Aortic smooth muscle cell (primary cell): ENCODE measurements around the gene RSRC2. TPM values are rescaled to one million over a fixed set of nuclear protein-coding genes. Genes with fewer than 3 reads are reported as not detected.

Source experiments
- total RNA-seq: library from RNA; depleted of rRNA; stranded (reverse); fragments of >200 nt; gene quantifications from 2 replicates; pipeline ENCODE4 v1.2.3, GENCODE V29; 2014

RSRC2 gene
- 49.8 and 58.2 TPM in 2 replicates for total RNA-seq

GRCh38 chr12:122526683-122527477 lies at the start of gene RSRC2, which contains the start of gene KNTC1:
TSS of gene RSRC2 (minus strand) at chr12:122526936. CDS start at chr12:122526853, 83 bp downstream.
TSS of gene KNTC1 (plus strand) at chr12:122527249. CDS start at chr12:122530064, 2,815 bp downstream.

DNA sequence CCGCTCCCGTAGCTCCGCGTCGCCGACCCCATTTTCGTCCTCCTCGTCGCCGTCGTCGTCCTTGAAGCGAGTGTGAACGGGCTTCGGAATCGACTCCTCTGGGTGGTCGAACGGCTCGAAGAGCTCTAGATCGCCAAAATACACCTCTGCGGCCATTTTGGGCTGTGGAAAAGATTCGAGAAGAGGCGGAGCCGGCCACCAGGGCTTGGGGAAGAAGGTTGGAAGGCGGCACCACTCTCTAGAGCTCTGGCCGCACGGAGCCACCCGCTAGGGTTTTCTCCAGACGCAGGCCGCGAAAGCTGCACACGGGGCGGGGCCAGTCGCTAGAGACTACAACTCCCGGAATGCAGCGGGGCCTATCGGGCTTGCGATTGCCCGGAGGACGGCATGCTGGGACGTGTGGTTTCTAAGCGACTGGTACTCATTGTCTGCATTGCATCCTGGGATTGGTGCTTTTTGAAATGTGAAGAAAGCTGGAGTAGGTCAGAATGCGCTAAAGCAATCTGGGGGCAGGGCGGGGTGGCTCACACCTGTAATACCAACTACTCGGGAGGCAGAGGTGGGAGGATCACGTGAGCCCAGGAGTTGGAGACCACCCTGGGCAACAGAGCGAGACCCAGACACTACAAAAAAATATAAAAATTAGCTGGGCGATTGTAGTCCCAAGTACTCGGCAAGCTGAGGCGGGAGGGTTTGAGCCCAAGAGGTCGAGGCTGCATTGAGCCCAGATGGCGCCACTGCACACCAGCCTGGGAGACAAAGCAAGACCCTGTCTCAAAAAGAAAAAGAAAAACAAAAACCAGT lies 25.8 kb downstream of the RSRC2 start, which contains the start of gene ZCCHC8:
Gene ZCCHC8 (minus strand): TSS at position 248 of the 804 bp plus-strand sequence. CDS start 92 bp downstream, at position 156.

Other genes starting within 250 kb of the RSRC2 start
- gene CLIP1, start 104.3 kb downstream of the RSRC2 start, total RNA-seq: 57.4 and 63.4 TPM in 2 replicates
- 12.2 and 13.0 TPM in 2 replicates for gene ZCCHC8, start 26.0 kb downstream of the RSRC2 start, total RNA-seq
- gene KNTC1, start 313 bp upstream of the RSRC2 start, total RNA-seq: 19.5 and 28.9 TPM in 2 replicates
- not detected in 2 replicates for gene HCAR2, start 176.4 kb upstream of the RSRC2 start, total RNA-seq
- not detected in 2 replicates for gene HCAR3, start 189.9 kb upstream of the RSRC2 start, total RNA-seq
- 0.37 and 0.53 TPM in 2 replicates for gene HCAR1, start 203.9 kb upstream of the RSRC2 start, total RNA-seq
- gene DENR, start 225.9 kb upstream of the RSRC2 start, total RNA-seq: 31.7 and 35.9 TPM in 2 replicates
- gene CCDC62, start 247.6 kb upstream of the RSRC2 start, total RNA-seq: 0.68 and 0.92 TPM in 2 replicates